ENCODE data around the gene SIX3.

DNA sequence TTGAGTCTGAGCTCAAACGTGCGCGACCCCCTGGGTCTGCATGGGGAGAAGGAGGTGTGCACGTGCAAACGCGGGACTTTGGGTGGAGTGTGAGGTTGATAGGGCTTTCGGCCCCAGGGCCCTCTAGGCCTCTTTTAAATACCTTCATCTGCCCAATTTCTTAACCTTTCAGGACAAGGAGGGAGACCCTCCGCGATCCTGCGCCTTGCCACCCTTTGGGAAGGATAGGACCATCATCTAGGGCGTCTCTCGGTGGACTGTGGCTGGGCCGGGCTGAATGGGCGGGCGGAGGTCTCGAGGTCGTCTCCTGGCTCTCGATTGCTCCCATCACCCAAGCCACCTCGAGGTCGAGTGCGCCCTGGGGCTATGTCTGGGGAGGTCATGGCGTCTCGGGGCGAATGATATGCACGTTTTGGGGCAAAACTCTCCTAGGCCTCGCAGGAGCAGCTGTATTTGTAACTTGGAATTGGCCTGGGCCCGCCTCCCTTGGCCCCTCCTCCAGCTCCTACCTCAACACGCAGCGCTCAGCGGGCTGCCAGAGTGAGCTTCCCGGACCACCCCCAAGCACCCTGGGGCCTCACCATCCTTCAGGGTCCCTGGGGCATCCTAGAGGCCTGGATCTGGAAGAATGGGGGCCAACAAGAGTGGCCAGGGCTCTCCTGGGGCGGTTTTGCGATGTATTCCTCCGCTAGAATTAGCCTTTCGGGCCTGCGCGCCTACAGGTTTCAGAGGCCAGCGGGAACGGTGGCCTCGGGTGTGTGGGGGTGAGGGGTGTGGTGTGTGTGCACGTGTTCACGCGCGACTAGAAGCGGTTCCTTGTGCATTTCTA, 8.7 kb upstream of the SIX3 start:
- TF ChIP-seq, protein P1, sequence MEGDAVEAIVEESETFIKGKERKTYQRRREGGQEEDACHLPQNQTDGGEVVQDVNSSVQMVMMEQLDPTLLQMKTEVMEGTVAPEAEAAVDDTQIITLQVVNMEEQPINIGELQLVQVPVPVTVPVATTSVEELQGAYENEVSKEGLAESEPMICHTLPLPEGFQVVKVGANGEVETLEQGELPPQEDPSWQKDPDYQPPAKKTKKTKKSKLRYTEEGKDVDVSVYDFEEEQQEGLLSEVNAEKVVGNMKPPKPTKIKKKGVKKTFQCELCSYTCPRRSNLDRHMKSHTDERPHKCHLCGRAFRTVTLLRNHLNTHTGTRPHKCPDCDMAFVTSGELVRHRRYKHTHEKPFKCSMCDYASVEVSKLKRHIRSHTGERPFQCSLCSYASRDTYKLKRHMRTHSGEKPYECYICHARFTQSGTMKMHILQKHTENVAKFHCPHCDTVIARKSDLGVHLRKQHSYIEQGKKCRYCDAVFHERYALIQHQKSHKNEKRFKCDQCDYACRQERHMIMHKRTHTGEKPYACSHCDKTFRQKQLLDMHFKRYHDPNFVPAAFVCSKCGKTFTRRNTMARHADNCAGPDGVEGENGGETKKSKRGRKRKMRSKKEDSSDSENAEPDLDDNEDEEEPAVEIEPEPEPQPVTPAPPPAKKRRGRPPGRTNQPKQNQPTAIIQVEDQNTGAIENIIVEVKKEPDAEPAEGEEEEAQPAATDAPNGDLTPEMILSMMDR (conservative IDR thresholded peaks at IDR 0.05; ENCODE audit: low read depth, low read length) = no peak
- no peak for TF ChIP-seq EZH2 (IDR thresholded peaks at IDR 0.05; ENCODE audit: borderline replicate concordance, low read depth, low read length, poor library complexity, severe bottlenecking)

Measured in A673 (cell line).